GM18505 (cell line): ENCODE data around the gene GALM.

Experiments used
- ATAC-seq: cut with Tn5 transposase; IDR thresholded peaks from one replicate; pipeline ENCODE4 v1.9.1; 2021; ENCODE audit not compliant: unreplicated experiment
- POLR2A ChIP-seq: IDR thresholded peaks from 4 replicates; pipeline ENCODE4 v1.6.1; 2011; ENCODE audit warnings: borderline replicate concordance; ENCODE audit not compliant: insufficient read depth, insufficient read length; ENCODE audit errors: extremely low read depth

Gene GALM

GRCh38 chr2:38665854-38666555, at the start of gene GALM:
Gene GALM, plus strand, starts transcription at chr2:38666114. Its CDS starts 48 bp downstream, at chr2:38666162.
- no peak for TF ChIP-seq POLR2A
- peak; percentile 36 for ATAC-seq

- TF ChIP-seq POLR2A: no peak
- ATAC-seq: no peak
These were observed 48.6 kb upstream of the GALM start for GRCh38 chr2:38617301-38617700.

GRCh38 chr2:38619458-38620164, 46.3 kb upstream of the GALM start:
- ATAC-seq: peak; percentile 63
- TF ChIP-seq POLR2A: no peak

- ATAC-seq: no peak
- no peak for TF ChIP-seq POLR2A
These were observed 45.5 kb upstream of the GALM start for GRCh38 chr2:38620282-38620977.

GRCh38 chr2:38621018-38621417, 44.9 kb upstream of the GALM start:
- no peak for TF ChIP-seq POLR2A
- ATAC-seq: no peak

- TF ChIP-seq POLR2A: no peak
These were observed 43.7 kb upstream of the GALM start for GRCh38 chr2:38622210-38622609.

GRCh38 chr2:38626326-38627035, 39.4 kb upstream of the GALM start:
- no peak for ATAC-seq
- TF ChIP-seq POLR2A: no peak

More at GRCh38 chr2:38622210-38622609, 43.7 kb upstream of the GALM start:
- no peak for ATAC-seq

- no peak for ATAC-seq
- TF ChIP-seq POLR2A: no peak
These were observed 38.5 kb upstream of the GALM start for GRCh38 chr2:38627391-38627790.

GRCh38 chr2:38629684-38630083, 36.2 kb upstream of the GALM start:
- no peak for ATAC-seq
- TF ChIP-seq POLR2A: no peak

- no peak for TF ChIP-seq POLR2A
- ATAC-seq: no peak
These were observed 33.9 kb upstream of the GALM start for GRCh38 chr2:38631976-38632375.

- ATAC-seq: no peak
- no peak for TF ChIP-seq POLR2A
These were observed 32.9 kb upstream of the GALM start for GRCh38 chr2:38632980-38633379.

GRCh38 chr2:38633895-38634294, 32.0 kb upstream of the GALM start:
- no peak for ATAC-seq
- TF ChIP-seq POLR2A: no peak

GRCh38 chr2:38634684-38635083, 31.2 kb upstream of the GALM start:
- TF ChIP-seq POLR2A: no peak
- ATAC-seq: peak; percentile 77
